HFFc6 (cell line): ENCODE results near the gene LRIG1. TPM values are rescaled to one million over a fixed set of nuclear protein-coding genes. Genes with fewer than 3 reads are reported as not detected.

Experiments
- DNase-seq: peaks from one replicate; pipeline ENCODE4 v3.0.0-alpha.2; 2018
- H3K27ac Mint-ChIP-seq: 2 replicates; pipeline ENCODE4 v1.8.0; 2020; ENCODE audit warnings: mild to moderate bottlenecking, mixed read lengths
- H3K27me3 Mint-ChIP-seq: 2 replicates; pipeline ENCODE4 v1.8.0; 2021; ENCODE audit warnings: mild to moderate bottlenecking, moderate library complexity, mixed read lengths; ENCODE audit not compliant: insufficient read depth
- H3K36me3 Mint-ChIP-seq: 2 replicates; pipeline ENCODE4 v1.8.0; 2021; ENCODE audit warnings: low read depth, mixed read lengths
- H3K4me1 Mint-ChIP-seq: 2 replicates; pipeline ENCODE4 v1.8.0; 2020; ENCODE audit warnings: low read depth, mixed read lengths
- H3K4me3 Mint-ChIP-seq: 2 replicates; pipeline ENCODE4 v1.8.0; 2020; ENCODE audit warnings: mild to moderate bottlenecking, moderate library complexity, mixed read lengths
- H3K9me3 Mint-ChIP-seq: 2 replicates; pipeline ENCODE4 v1.8.0; 2020; ENCODE audit warnings: mild to moderate bottlenecking, mixed read lengths
- CTCF ChIP-seq: fragments of 200-600 bp; sonication (generic); IDR thresholded peaks from 2 replicates; pipeline ENCODE4 v1.5.0; 2021; ENCODE audit warnings: antibody characterized with exemption, mild to moderate bottlenecking
- total RNA-seq, 6 experiments: library from RNA; stranded (reverse); fragmentation: NEBNext Ultra II Directional; extraction: Animal tissue kit (Norgen Biotek cat#: 25700); gene quantifications; 2 replicates in 1 of 6; 3 replicates in 5 of 6; pipeline ENCODE4 v1.2.3, GENCODE V29; 2021

LRIG1 gene
- total RNA-seq, 6 experiments from 2014 or later: 1.7 to 2.7 (median 2.2) TPM

- H3K9me3 Mint-ChIP-seq: no peaks in the 10 kb centered on the region
- no peak for TF ChIP-seq CTCF
- no peak overlapping the region for H3K4me3 Mint-ChIP-seq
- no peaks in the 10 kb centered on the region; the same call in none of the 2 replicates for H3K27me3 Mint-ChIP-seq
- peaks cover 34% of the 10 kb centered on the region for H3K4me1 Mint-ChIP-seq
- H3K36me3 Mint-ChIP-seq: peaks cover 9% of the 10 kb centered on the region
- no peak for DNase-seq
- no peak overlapping the region for H3K27ac Mint-ChIP-seq
These were observed 98.9 kb downstream of the LRIG1 start for GRCh38 chr3:66401675-66402491.

- H3K36me3 Mint-ChIP-seq: peaks cover 9% of the 10 kb centered on the region
These were observed 99.7 kb downstream of the LRIG1 start for GRCh38 chr3:66401157-66401550.

GRCh38 chr3:66400411-66401156, 100.2 kb downstream of the LRIG1 start:
- Mint-ChIP-seq H3K36me3 (peaks cover 9% of the 10 kb centered on the region), H3K4me3 (no peak overlapping the region), H3K9me3 (no peaks in the 10 kb centered on the region), H3K4me1 (peaks cover 26% of the 10 kb centered on the region), H3K27me3 (no peaks in the 10 kb centered on the region; the same call in none of the 2 replicates), H3K27ac (no peak overlapping the region)
- no peak for TF ChIP-seq CTCF
- no peak for DNase-seq

More at GRCh38 chr3:66401157-66401550, 99.7 kb downstream of the LRIG1 start:
- Mint-ChIP-seq H3K4me1 (peaks cover 32% of the 10 kb centered on the region), H3K4me3 (no peak overlapping the region), H3K27me3 (no peaks in the 10 kb centered on the region; the same call in none of the 2 replicates), H3K9me3 (no peaks in the 10 kb centered on the region), H3K27ac (no peak overlapping the region)
- no peak for TF ChIP-seq CTCF
- no peak for DNase-seq

- no peak for TF ChIP-seq CTCF
- no peak for DNase-seq
- Mint-ChIP-seq H3K27ac (no peak overlapping the region), H3K4me1 (peaks cover 19% of the 10 kb centered on the region), H3K27me3 (no peaks in the 10 kb centered on the region; the same call in 1 of the 2 replicates), H3K36me3 (peaks cover 9% of the 10 kb centered on the region), H3K4me3 (no peak overlapping the region), H3K9me3 (no peaks in the 10 kb centered on the region)
These were observed 101.1 kb downstream of the LRIG1 start for GRCh38 chr3:66399529-66400232.

- TF ChIP-seq CTCF: no peak
- no peak overlapping the region for H3K4me3 Mint-ChIP-seq
- H3K4me1 Mint-ChIP-seq: peaks cover 18% of the 10 kb centered on the region
- no peaks in the 10 kb centered on the region for H3K9me3 Mint-ChIP-seq
- H3K27ac Mint-ChIP-seq: peak overlapping the region; percentile 65
- DNase-seq: peak; percentile 21
- no peaks in the 10 kb centered on the region for H3K27me3 Mint-ChIP-seq
- peaks cover 9% of the 10 kb centered on the region for H3K36me3 Mint-ChIP-seq
These were observed 102.4 kb downstream of the LRIG1 start for GRCh38 chr3:66398228-66399025.
